Ovary (tissue), 9 donors: ENCODE measurements around the gene FBRS. TPM values are rescaled to one million over a fixed set of nuclear protein-coding genes. Genes with fewer than 3 reads are reported as not detected.

ENCODE experiments used
- DNase-seq, 5 donors: peaks; one replicate each; pipeline ENCODE4 v3.0.0-alpha.2; 2019 to 2020
- H3K27ac ChIP-seq, 2 donors: fragments of 200-600 bp; one replicate each; pipeline versions ENCODE4 v1.5.1 to v1.8.0; 2019 to 2022
- H3K27me3 ChIP-seq: fragments of 200-600 bp; one replicate; pipeline ENCODE4 v1.8.0; 2022
- H3K36me3 ChIP-seq: fragments of 200-600 bp; sonication (generic); one replicate; pipeline ENCODE4 v1.5.1; 2019
- H3K4me1 ChIP-seq: one replicate; pipeline ENCODE4 v1.8.1; 2013; ENCODE audit warnings: mild to moderate bottlenecking, moderate library complexity; ENCODE audit not compliant: insufficient read depth
- H3K4me3 ChIP-seq: fragments of 200-600 bp; sonication (generic); one replicate; pipeline ENCODE4 v1.5.1; 2017
- H3K9me3 ChIP-seq, 2 donors: fragments of 200-600 bp in 1 of 2; sonication (generic) in 1 of 2; one replicate each; pipeline versions ENCODE4 v1.5.1 to v1.8.1; 2013 to 2019; ENCODE audit warnings: mild to moderate bottlenecking in 1 of 2, moderate library complexity in 1 of 2
- CTCF ChIP-seq, 3 donors: fragments of 450-650 bp in 2 of 3; fragments of 200-600 bp in 1 of 3; IDR thresholded peaks; one replicate each; pipeline versions ENCODE4 v1.5.1 to v1.8.0; 2016 to 2022; ENCODE audit warnings: antibody characterized with exemption in 3 of 3, mild to moderate bottlenecking in 1 of 3
- EP300 ChIP-seq: sonication (generic); formaldehyde crosslinking; IDR thresholded peaks from one replicate; pipeline ENCODE4 v1.6.1; 2017; ENCODE audit warnings: antibody characterized with exemption
- POLR2A ChIP-seq: fragments of 450-650 bp; IDR thresholded peaks from one replicate; pipeline ENCODE4 v1.6.1; 2017; ENCODE audit warnings: antibody characterized with exemption, mild to moderate bottlenecking, moderate library complexity
- WGBS, 3 donors: extraction: QIAGEN DNeasy Blood & Tissue Kit in 1 of 3; methylation state at CpG; one replicate each; pipeline versions ENCODE4 v1.1.5 to v1.1.7; 2013 to 2017; 5-methylcytosine and 5-hydroxymethylcytosine counted together
- intact Hi-C, 4 donors: fragments of 100-400 bp; cut with DNase I; formaldehyde crosslinking; loops; one replicate each; pipeline versions ENCODE4 v1.11.0 to v1.15.1; 2022 to 2023
- polyA plus RNA-seq, 2 donors: library from polyadenylated mRNA; stranded (reverse); fragments of 200-250 nt in 1 of 2; fragments of 350-450 nt in 1 of 2; fragmentation: Illumina TruSeq in 1 of 2; extraction: RNeasy Lipid Tissue Mini Kit (QIAGEN cat#74804) in 1 of 2; gene quantifications; one replicate each; pipeline ENCODE4 v1.2.3, GENCODE V29; 2013 to 2014
- total RNA-seq, 7 donors: library from RNA; depleted of rRNA in 2 of 7; stranded (reverse); fragments of >200 nt in 2 of 7; fragmentation: NEBNext Ultra II Directional in 3 of 7; extraction: Animal tissue kit (Norgen Biotek cat#: 25700) in 3 of 7; gene quantifications; one replicate each; pipeline versions ENCODE4 v1.1.0 to v1.2.4, GENCODE V29; 2016 to 2023
- donor health status: DM: no; HTN: no; CAD: no; lungs with moderate emphysema.
- donor health status: DM: no; HTN: no; CAD: no.
- donor health status: Bipolar disorder and iron deficiency.
- donor health status: DM: yes; HTN: yes; CAD: no.
- donor health status: DM: no; HTN: no; CAD: no.
- donor health status: DM: yes; HTN: yes; CAD: no.

The FBRS gene
- total and polyA plus RNA-seq, 9 donors: 15.6 to 75.6 (median 56.2) TPM

DNA sequence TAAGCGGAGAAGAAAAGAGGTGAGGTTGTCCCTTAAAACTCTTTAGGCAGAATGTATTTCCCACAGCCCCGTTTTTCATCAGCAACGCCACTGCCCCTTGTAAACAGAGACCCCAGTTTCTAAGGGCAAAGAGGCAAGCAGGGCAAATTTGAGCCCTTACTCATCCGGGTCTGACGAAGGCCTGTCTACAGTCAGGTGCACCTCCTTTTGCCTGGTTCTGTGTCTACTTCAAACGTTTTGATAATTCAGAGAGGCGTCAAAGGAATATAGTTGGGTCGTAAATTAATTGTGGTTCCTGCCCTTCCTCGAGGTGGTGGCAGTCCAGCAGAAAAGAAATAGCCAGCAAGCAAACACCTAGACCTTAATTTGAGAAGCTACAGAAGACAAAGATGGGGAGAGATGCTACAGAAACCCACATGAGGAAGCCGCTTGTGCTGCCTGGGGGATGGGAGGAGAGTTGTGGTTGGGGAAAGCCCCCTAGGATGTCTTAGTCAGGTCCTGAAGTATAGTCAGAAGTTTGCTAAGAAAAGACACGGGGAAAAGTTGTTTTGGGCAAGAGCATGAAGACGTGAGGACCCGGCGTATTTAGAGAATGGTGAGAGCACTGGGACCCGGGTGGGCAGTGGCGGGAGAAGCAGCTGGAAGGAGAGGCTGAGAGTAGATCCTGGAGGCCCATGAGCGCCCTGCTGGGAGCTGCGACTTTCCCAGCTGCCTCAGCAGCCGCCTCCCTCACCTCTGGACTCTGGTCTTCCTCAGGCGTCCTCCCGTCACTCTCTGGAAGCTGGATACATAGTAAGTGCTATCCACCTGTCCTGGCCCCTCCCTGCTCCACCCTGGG, 2.4 kb downstream of the FBRS start:
- peaks cover 11% of the 10 kb centered on the region for H3K4me1 ChIP-seq
- 30 to 42% (median 33%) methylated on average over 21 of the region's 21 CpGs for WGBS, 3 donors
- peak overlapping the region in 1 of 2 donors; percentile 97 for H3K27ac ChIP-seq

DNA sequence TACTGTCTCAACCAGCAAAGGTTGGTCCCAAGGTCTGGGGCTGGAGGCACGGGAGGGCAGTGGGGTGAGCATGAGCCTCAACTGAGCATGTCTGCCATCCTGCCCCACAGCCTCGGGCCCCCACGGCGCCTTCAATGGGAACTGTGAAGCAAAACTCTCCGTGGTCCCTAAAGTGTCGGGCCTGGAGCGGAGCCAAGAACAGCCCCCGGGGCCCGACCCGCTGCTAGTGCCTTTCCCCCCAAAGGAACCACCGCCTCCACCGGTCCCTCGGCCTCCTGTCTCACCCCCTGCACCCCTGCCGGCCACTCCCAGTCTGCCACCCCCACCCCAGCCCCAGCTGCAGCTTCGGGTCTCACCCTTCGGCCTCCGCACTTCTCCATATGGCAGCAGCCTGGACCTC, 4.2 kb downstream of the FBRS start:
- Histone ChIP-seq H3K27me3 (no peaks in the 10 kb centered on the region), H3K36me3 (no peaks in the 10 kb centered on the region), H3K27ac (no peak overlapping the region), H3K4me1 (peaks cover 11% of the 10 kb centered on the region), H3K9me3 (no peaks in the 10 kb centered on the region), H3K4me3 (no peak overlapping the region)
- intact Hi-C loops: loop anchor here in 1 of 4 donors (5.0 kb wide), 1 partner anchor 35 kb away; the partner anchor contains the start of gene SRCAP
- TF ChIP-seq EP300 (no peak), POLR2A (no peak)
- WGBS, 3 donors: 69 to 76% (median 72%) methylated on average over 17 of the region's 17 CpGs
- peak in 3 of 5 donors; percentile 41 to 45 (median 44) for DNase-seq

More for the DNA sequence above, 2.4 kb downstream of the FBRS start:
- no peaks in the 10 kb centered on the region for H3K9me3 ChIP-seq
- no peaks in the 10 kb centered on the region for H3K27me3 ChIP-seq
- DNase-seq: peak in 2 of 5 donors; percentile 28
- no peaks in the 10 kb centered on the region for H3K36me3 ChIP-seq
- peak overlapping the region; percentile 70 for H3K4me3 ChIP-seq
- intact Hi-C loops: loop anchor here in 1 of 4 donors (5.0 kb wide), 1 partner anchor 37 kb away; the partner anchor contains the start of gene SRCAP
- TF ChIP-seq EP300: no peak
- no peak for TF ChIP-seq CTCF (IDR thresholded peaks at IDR 0.05)
- no peak for TF ChIP-seq POLR2A

- Histone ChIP-seq H3K4me3 (no peak overlapping the region), H3K27ac (no peak overlapping the region), H3K27me3 (no peaks in the 10 kb centered on the region), H3K4me1 (peaks cover 11% of the 10 kb centered on the region), H3K9me3 (no peaks in the 10 kb centered on the region), H3K36me3 (no peaks in the 10 kb centered on the region)
- no peak for DNase-seq
- intact Hi-C loops: loop anchor here in 1 of 4 donors (5.0 kb wide), 1 partner anchor 34 kb away; the partner anchor contains the start of gene SRCAP
- TF ChIP-seq CTCF (IDR thresholded peaks at IDR 0.05) (no peak), EP300 (no peak), POLR2A (no peak)
- 79 to 80% (median 79%) methylated on average over 8 of the region's 8 CpGs for WGBS, 3 donors
Observed at GRCh38 chr16:30663038-30663437, 4.8 kb downstream of the FBRS start.

GRCh38 chr16:30663820-30664219, 5.6 kb downstream of the FBRS start:
- H3K4me1 ChIP-seq: peaks cover 11% of the 10 kb centered on the region
- peak in 2 of 5 donors; percentile 27 to 30 for DNase-seq
- H3K36me3 ChIP-seq: no peaks in the 10 kb centered on the region
- H3K4me3 ChIP-seq: no peak overlapping the region
- H3K27me3 ChIP-seq: no peaks in the 10 kb centered on the region
- no peaks in the 10 kb centered on the region for H3K9me3 ChIP-seq
- H3K27ac ChIP-seq: no peak overlapping the region
- TF ChIP-seq POLR2A: no peak
- no peak for TF ChIP-seq CTCF (IDR thresholded peaks at IDR 0.05)
- no peak for TF ChIP-seq EP300
- intact Hi-C loops: loop anchor here in 1 of 4 donors (5.0 kb wide), 1 partner anchor 33 kb away; the partner anchor contains the start of gene SRCAP
- WGBS, 3 donors: 49 to 50% (median 49%) methylated on average over 9 of the region's 9 CpGs
